ENCODE data around the gene CCR3.

The CCR3 gene

DNA sequence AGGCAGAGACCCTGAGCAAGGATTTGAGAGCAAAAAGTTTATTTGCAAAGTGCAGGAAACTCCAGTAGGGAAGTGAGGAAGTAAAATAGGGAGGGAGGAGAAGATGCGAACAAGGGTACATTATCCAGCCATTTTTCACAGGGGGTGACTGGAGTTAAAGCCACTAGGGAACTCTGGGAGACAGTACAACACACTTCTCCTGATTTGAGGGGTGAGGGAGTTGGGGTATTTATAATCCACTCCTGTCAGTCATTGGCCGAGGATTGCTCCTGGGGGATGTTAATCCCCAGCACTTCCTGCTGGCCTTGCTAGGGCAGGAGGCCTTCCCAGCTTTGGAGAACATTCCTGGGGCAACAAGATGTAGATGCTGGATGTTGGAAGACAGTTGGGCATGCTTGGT is 28.2 kb downstream of the CCR3 start:
- in situ Hi-C loops (cut with HindIII; ENCODE audit: low sequenced_read_pairs): no loop called here

DNA sequence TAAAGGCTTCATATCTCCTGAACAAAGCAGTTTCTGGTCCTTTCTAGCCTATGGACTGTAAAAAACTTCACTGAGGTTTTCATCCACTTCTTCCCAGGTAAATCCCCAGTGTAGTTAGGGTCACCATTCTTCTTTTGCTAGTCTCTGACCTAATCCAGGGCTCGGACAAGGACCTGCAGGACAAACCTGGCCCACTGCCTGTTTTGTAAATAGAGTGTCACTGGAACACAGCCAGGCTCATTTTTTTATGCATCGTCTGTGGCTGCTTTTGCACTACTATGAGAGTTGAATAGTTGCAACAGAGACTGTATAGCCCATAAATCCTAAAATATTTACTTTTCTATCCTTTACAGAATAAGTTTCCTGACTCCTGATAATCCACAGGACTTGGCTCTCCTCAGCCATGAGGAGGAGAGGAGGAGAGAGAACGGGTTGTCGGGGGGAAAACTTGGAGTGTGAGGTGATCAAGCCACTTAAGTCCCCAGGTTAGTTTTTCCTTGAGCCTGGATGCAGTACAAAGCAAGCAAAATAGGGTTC is 29.0 kb downstream of the CCR3 start:
- in situ Hi-C loops (cut with HindIII; ENCODE audit: low sequenced_read_pairs): no loop called here

DNA sequence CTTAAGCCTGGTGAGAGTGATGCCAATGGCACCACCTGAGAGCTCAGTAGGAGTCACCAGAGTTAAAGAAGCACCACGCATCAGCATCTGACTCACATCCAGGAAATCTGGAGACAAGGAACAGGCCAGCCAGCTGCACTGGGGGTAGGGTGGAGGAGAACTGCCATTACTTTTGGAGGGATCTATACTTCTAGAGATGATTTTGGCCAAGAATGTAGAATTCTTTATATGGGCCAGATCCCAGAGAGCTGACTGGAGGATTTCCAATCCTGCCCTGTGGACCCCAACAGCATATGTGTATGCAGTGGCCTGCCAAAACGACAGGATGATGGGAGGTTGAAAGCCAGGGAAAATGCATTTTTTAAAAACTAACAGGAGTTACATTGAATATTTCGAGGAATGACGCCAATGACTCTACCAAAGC is 29.8 kb downstream of the CCR3 start:
- in situ Hi-C loops (cut with HindIII; ENCODE audit: low sequenced_read_pairs): no loop called here

DNA sequence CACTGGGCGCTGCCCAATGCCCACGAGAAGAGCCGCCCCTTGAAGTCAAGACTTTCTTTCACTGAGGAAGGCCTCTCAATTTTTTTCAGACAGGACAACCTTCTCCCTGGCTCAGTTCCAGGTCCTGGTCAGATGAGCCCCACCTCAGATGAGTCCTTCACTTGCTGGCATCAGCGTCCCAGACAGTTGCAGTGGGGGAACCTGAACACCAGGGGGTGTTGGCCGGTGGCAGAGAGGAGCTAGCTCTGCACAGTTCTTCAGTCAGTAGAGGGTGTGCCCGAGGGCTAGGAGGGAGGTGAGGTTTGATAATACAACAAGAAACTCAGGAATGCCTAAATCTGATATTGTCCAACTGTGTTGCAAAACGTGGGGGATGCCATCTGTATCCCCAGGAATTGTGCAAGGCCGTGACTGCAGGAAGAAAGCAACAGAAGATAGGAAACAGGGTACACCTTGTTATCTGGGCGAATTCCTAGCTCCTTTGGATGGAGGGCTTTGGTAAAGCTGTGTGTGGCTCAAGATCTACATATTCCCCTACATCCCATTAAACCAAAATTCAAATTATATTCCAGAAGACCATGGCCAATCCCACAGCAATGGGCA is 34.3 kb downstream of the CCR3 start:
- in situ Hi-C loops (cut with HindIII; ENCODE audit: low sequenced_read_pairs): no loop called here

- in situ Hi-C loops (cut with HindIII; ENCODE audit: low sequenced_read_pairs): no loop called here
Observed at GRCh38 chr3:46277476-46277875, 35.2 kb downstream of the CCR3 start.

- in situ Hi-C loops (cut with HindIII; ENCODE audit: low sequenced_read_pairs): no loop called here
Observed at GRCh38 chr3:46278816-46279672, 36.8 kb downstream of the CCR3 start.

DNA sequence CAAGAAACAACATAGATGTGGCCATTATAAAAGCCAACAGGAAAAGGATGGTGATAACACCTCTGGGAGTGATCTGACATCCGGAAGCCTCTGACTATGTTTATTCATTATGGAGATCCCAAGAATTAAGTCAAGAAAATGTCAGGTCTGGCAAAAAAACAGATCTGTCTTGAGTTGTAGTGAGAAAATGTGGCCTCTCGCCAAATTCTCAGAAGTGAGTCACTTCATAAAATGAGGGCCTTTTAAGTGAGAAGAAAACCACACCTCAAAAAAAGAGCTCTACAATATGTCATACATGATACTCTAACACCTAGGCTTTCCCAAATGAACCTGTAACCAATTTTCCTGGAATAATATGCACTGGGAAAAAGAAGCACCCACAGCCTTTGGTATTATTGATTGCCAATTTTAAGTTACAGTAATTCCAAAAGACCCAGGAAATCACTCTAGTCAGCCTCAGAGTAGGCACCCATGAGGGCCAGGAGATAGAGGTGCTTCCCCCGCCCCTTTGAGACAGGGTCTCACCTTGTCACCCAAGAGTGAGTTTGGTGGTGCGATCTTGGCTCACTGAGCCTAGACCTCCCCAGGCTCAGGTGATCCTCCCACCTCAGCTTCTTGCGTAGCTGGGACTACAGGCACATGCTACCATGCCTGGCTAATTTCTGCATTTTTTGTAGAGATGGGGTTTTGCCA is 38.0 kb downstream of the CCR3 start:
- in situ Hi-C loops (cut with HindIII; ENCODE audit: low sequenced_read_pairs): no loop called here

DNA sequence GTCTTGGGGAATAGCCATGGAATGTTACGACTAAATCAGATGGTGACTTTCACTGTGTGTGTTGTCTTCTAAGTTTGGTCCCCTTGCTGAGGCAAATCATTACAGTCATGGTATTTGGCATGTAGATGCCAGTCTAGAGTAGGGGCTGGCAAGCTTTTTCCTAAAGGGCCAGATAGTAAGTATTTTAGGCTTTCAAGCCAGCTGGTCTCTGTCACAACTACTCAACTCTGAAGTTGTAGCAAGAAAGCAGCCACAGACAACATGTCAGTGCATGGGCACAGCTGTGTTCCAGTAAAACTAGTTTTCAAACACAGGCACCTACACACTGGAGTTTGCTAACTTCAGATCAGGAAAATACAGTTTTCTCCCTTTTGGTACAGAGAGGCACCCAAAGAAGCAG is 39.3 kb downstream of the CCR3 start:
- in situ Hi-C loops (cut with HindIII; ENCODE audit: low sequenced_read_pairs): no loop called here

DNA sequence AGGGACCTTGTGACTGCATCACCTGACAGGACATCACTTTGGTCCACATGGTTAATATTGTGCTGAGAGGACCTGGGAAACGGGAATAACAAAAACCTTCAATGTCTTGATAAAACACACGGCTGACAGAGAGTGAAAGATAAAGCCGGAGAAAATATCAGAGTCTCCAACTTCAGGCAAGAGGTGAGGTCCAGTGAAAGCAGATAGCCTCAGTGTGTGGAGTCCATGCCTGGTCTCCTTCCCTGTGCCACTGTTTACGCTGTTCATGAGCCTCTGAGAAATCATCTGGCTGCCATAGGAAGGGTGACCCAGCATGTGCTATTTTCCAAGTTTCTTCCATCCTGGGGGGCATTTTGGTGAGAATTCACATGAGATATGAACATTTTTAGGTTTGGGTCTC is 39.8 kb downstream of the CCR3 start:
- in situ Hi-C loops (cut with HindIII; ENCODE audit: low sequenced_read_pairs): no loop called here

GRCh38 chr3:46282696-46283095 is 40.4 kb downstream of the CCR3 start:
- in situ Hi-C loops (cut with HindIII; ENCODE audit: low sequenced_read_pairs): no loop called here

- in situ Hi-C loops (cut with HindIII; ENCODE audit: low sequenced_read_pairs): no loop called here
Observed at GRCh38 chr3:46283881-46284450, 41.7 kb downstream of the CCR3 start.

DNA sequence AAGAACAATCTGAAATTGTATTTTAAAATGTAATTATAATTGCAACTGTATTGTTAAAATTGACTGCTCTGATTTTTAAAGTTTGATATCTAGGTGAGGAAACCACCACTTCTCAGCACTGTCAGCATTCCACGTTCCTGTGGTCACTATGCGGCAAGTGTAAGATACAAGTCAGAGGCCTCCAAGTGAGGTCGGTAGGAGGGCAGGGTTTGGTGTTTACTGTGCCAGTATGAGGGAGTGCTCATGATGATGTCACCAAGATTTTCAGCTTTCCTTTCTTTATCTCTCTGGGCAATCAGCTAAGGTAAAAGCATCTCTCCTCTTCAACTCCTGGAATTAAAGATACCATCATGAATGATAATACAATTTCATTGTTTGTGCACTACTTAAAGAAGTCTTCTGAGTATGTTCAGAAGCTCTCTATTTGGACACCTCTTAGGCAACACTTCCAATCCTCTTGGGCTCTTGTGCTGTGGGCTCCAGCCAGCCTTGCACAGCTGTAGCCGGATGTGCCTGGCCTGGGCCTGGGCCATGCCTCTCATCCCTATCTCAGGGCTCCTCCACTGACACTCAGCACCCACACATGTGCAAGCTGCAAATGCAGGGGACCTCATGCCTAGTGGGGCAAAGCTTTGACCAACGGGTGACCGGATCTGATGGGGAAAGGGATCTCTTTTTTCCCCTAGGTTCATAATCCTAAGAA is 42.9 kb downstream of the CCR3 start:
- in situ Hi-C loops (cut with HindIII; ENCODE audit: low sequenced_read_pairs): no loop called here

GRCh38 chr3:46285931-46286619 is 43.8 kb downstream of the CCR3 start:
- in situ Hi-C loops (cut with HindIII; ENCODE audit: low sequenced_read_pairs): no loop called here

DNA sequence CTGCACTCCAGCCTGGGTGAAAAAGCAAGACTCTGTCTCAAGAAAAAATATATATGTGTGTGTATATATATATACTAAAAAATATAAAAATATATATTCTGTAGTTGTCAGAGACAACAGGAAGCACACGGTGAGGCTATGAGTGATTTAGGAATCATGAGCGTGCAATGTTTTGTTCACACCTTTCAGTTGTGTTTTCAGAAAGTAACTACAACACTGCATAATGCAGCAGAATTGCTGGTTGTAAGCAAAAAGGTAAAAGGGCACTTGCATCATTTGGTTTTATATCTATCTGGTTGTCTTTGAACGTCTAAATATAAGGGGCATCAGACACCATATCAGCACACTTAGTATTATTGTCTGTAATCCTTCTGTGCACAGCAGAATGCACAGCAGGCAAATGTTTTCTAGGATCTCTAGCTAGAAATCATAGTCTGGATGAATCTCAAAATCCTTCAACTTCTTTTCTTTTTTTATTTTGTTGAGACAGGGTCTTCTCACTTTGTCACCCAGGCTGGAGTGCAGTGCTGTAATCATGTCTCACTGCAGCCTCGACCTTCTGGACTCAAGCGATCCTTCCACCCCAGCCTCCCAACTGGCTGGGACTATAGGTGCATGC is 44.8 kb downstream of the CCR3 start:
- in situ Hi-C loops (cut with HindIII; ENCODE audit: low sequenced_read_pairs): no loop called here

DNA sequence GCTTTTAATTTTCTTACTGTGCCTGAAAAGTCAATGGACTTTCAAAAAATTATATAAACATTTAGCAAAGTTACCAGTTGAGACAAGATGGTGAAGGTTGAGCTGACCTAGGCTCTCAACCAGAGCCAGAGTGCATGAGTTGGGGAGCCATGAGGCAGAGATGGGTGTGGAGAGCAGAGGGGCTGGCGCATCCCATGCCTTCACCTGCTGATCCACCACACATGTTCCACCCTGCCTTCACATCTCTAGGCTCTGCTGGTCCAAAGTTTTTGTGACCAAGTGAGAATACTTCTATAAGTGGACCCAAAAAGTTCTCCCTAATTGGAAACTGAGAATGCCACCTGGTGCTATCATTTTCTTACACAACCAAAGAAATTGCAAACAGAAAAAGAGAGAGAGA is 47.3 kb downstream of the CCR3 start:
- in situ Hi-C loops (cut with HindIII; ENCODE audit: low sequenced_read_pairs): no loop called here

GRCh38 chr3:46289966-46290365 is 47.7 kb downstream of the CCR3 start:
- in situ Hi-C loops (cut with HindIII; ENCODE audit: low sequenced_read_pairs): no loop called here

DNA sequence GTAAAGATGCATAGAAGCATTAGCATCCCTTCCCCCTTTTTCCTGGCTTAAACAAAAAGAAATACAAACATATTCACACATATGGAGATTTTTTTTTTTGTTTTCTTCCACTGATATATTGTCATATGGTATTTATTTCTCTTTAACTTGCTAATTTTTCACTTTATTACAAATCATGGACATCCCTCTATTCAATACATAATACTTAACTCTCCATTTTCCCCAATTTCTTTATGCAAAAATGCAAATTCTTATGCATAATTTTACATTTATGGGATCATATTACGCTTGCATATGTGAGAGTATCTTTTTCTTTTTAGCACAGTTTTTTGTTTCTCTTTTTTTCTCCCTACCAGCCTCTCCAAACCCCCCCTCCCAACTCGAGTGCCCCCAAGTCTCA is 48.8 kb downstream of the CCR3 start:
- in situ Hi-C loops (cut with HindIII; ENCODE audit: low sequenced_read_pairs): no loop called here

DNA sequence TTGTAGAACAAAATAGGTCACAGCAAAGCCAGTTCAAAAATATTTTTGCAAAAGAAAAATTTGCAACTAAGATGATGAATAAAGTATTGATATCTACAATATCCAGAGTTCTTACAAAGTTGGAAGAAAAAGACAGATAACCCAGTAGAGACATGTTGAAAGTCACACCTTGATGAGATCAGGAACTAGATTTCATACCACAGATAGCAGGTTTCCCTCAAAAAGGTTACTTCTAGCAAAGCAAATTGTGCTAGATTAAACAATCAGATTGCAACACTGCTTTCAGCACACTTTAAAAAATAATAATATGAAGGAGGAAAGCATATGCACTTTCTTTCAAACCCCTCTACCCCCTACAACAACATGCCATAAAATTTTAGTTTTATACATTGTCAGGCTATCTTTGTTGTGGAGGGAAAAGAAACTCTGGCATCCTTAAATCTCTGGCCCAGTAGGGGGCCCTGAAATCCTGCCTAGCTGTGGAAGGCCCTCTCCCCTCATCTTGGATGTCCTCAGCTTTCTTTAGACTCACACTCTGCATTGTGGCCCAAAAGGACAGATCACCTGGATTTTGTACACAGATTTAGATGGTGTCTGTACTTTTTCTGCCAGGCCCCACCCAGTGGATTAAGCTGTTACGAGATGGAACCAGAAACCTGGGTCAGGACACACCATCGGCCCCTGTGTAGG is 50.9 kb downstream of the CCR3 start:
- in situ Hi-C loops (cut with HindIII; ENCODE audit: low sequenced_read_pairs): no loop called here
